OCI-LY1 (cell line): Measurements from ENCODE around the gene HAGH.

Source experiments
- H2AFZ ChIP-seq: fragments of 200-600 bp; sonication (generic), shearing (Covaris generic); 2 replicates; pipeline ENCODE4 v1.6.0; 2014; ENCODE audit warnings: antibody characterized with exemption, mild to moderate bottlenecking, low read length
- H3F3A ChIP-seq: fragments of 200-600 bp; sonication (generic), shearing (Covaris generic); 2 replicates; pipeline ENCODE4 v1.6.0; 2014; ENCODE audit warnings: mild to moderate bottlenecking, antibody characterized with exemption, low read length, moderate library complexity; ENCODE audit not compliant: insufficient read depth
- H3K27ac ChIP-seq: fragments of 200-600 bp; sonication (generic); 2 replicates; pipeline ENCODE4 v1.5.1; 2014; ENCODE audit warnings: low read length, mixed run types, mild to moderate bottlenecking, low read depth; ENCODE audit not compliant: poor library complexity, severe bottlenecking
- H3K27me3 ChIP-seq: fragments of 200-600 bp; sonication (generic); 2 replicates; pipeline ENCODE4 v1.6.0; 2014; ENCODE audit warnings: antibody characterized with exemption, mild to moderate bottlenecking, low read length, moderate library complexity; ENCODE audit not compliant: insufficient read depth
- H3K36me3 ChIP-seq: fragments of 200-600 bp; sonication (generic); 2 replicates; pipeline ENCODE4 v1.6.1; 2014; ENCODE audit warnings: mild to moderate bottlenecking, antibody characterized with exemption, low read length, moderate library complexity, mixed read lengths; ENCODE audit not compliant: insufficient read depth
- H3K4me1 ChIP-seq: fragments of 200-600 bp; sonication (generic); 2 replicates; pipeline ENCODE4 v1.5.1; 2014; ENCODE audit warnings: mild to moderate bottlenecking, low read length, moderate library complexity; ENCODE audit not compliant: insufficient read depth, severe bottlenecking
- H3K4me2 ChIP-seq: fragments of 200-600 bp; sonication (generic), shearing (Covaris generic); 2 replicates; pipeline ENCODE4 v1.6.1; 2014; ENCODE audit warnings: low read length
- H3K4me3 ChIP-seq: fragments of 200-600 bp; sonication (generic); 2 replicates; pipeline ENCODE4 v1.5.1; 2014; ENCODE audit warnings: low read length, low read depth, mild to moderate bottlenecking, mixed read lengths; ENCODE audit not compliant: poor library complexity, severe bottlenecking
- H3K79me2 ChIP-seq: fragments of 200-600 bp; shearing (Covaris generic); 2 replicates; pipeline ENCODE4 v1.6.1; 2016; ENCODE audit warnings: mixed run types, low read length, mixed read lengths; ENCODE audit not compliant: insufficient read depth
- H3K9ac ChIP-seq: fragments of 200-600 bp; sonication (generic), shearing (Covaris generic); 2 replicates; pipeline ENCODE4 v1.6.1; 2014; ENCODE audit warnings: mild to moderate bottlenecking, low read length, mixed read lengths
- H3K9me2 ChIP-seq: fragments of 200-600 bp; sonication (generic), shearing (Covaris generic); 2 replicates; pipeline ENCODE4 v1.6.1; 2014; ENCODE audit warnings: low read depth, mild to moderate bottlenecking, low read length, mixed read lengths
- H3K9me3 ChIP-seq: fragments of 200-600 bp; shearing (Covaris generic); 2 replicates; pipeline ENCODE4 v1.6.1; 2014; ENCODE audit warnings: low read length, mixed read lengths
- H4K20me1 ChIP-seq: fragments of 200-600 bp; sonication (generic), shearing (Covaris generic); 2 replicates; pipeline ENCODE4 v1.6.0; 2016; ENCODE audit warnings: mild to moderate bottlenecking, low read length; ENCODE audit not compliant: insufficient read depth
- CTCF ChIP-seq: fragments of 200-600 bp; sonication (generic), shearing (Covaris generic); IDR thresholded peaks from 2 replicates; pipeline ENCODE4 v1.5.1; 2017; ENCODE audit warnings: mild to moderate bottlenecking, antibody characterized with exemption, low read length, moderate library complexity, mixed read lengths
- EZH2 ChIP-seq: fragments of 200-600 bp; sonication (generic), shearing (Covaris generic); IDR thresholded peaks from 2 replicates; pipeline ENCODE4 v1.8.0; 2017; ENCODE audit warnings: borderline replicate concordance, mixed run types, mild to moderate bottlenecking, antibody characterized with exemption, low read length, moderate library complexity, mixed read lengths

Gene HAGH

GRCh38 chr16:1863681-1864460 lies 37.2 kb upstream of the HAGH start:
- Histone ChIP-seq H3K9me2 (no peaks in the 10 kb centered on the region), H3F3A (no peaks in the 10 kb centered on the region), H3K9me3 (no peaks in the 10 kb centered on the region), H3K4me2 (no peak overlapping the region), H3K4me1 (no peaks in the 10 kb centered on the region), H4K20me1 (no peaks in the 10 kb centered on the region), H3K36me3 (no peaks in the 10 kb centered on the region), H3K9ac (no peak overlapping the region), H2AFZ (no peak overlapping the region), H3K27ac (no peak overlapping the region), H3K27me3 (no peaks in the 10 kb centered on the region), H3K79me2 (no peaks in the 10 kb centered on the region), H3K4me3 (no peak overlapping the region)
- TF ChIP-seq EZH2 (no peak), CTCF (peak; percentile 49)

GRCh38 chr16:1862394-1862793 lies 35.8 kb upstream of the HAGH start:
- Histone ChIP-seq H3K4me1 (no peaks in the 10 kb centered on the region), H3K9ac (no peak overlapping the region), H2AFZ (no peak overlapping the region), H3K27me3 (no peaks in the 10 kb centered on the region), H3K9me3 (no peaks in the 10 kb centered on the region), H3F3A (no peaks in the 10 kb centered on the region), H3K4me2 (no peak overlapping the region), H3K4me3 (no peak overlapping the region), H3K27ac (no peak overlapping the region), H4K20me1 (no peaks in the 10 kb centered on the region), H3K79me2 (no peaks in the 10 kb centered on the region), H3K36me3 (no peaks in the 10 kb centered on the region), H3K9me2 (no peaks in the 10 kb centered on the region)
- TF ChIP-seq EZH2: no peak
- no peak for TF ChIP-seq CTCF

GRCh38 chr16:1861730-1862129 lies 35.1 kb upstream of the HAGH start:
- H3K4me3 ChIP-seq: no peak overlapping the region
- H3F3A ChIP-seq: no peaks in the 10 kb centered on the region
- H3K27me3 ChIP-seq: no peaks in the 10 kb centered on the region
- H4K20me1 ChIP-seq: no peaks in the 10 kb centered on the region
- no peak overlapping the region for H2AFZ ChIP-seq
- H3K36me3 ChIP-seq: no peaks in the 10 kb centered on the region
- H3K9ac ChIP-seq: no peak overlapping the region
- H3K9me2 ChIP-seq: no peaks in the 10 kb centered on the region
- no peaks in the 10 kb centered on the region for H3K4me1 ChIP-seq
- H3K4me2 ChIP-seq: no peak overlapping the region
- no peaks in the 10 kb centered on the region for H3K79me2 ChIP-seq
- no peak overlapping the region for H3K27ac ChIP-seq
- no peaks in the 10 kb centered on the region for H3K9me3 ChIP-seq
- TF ChIP-seq EZH2: no peak
- TF ChIP-seq CTCF: no peak
